HG03439 (cell line): ENCODE measurements around the gene MAT1A.
"Not testable (repeated sequence)": the region's sequence is repeated elsewhere in the genome, so short reads cannot be mapped to it uniquely, and the experiment has no call there.

Experiments
- ATAC-seq: cut with Tn5 transposase; IDR thresholded peaks from one replicate; pipeline ENCODE4 v1.9.1; 2021; ENCODE audit warnings: mild to moderate bottlenecking, moderate library complexity; ENCODE audit not compliant: unreplicated experiment

Gene MAT1A

GRCh38 chr10:80289451-80290287 is at the start of gene MAT1A:
Gene MAT1A (minus strand): TSS chr10:80289658. CDS start chr10:80289423, 235 bp downstream.
- no peak for ATAC-seq

DNA sequence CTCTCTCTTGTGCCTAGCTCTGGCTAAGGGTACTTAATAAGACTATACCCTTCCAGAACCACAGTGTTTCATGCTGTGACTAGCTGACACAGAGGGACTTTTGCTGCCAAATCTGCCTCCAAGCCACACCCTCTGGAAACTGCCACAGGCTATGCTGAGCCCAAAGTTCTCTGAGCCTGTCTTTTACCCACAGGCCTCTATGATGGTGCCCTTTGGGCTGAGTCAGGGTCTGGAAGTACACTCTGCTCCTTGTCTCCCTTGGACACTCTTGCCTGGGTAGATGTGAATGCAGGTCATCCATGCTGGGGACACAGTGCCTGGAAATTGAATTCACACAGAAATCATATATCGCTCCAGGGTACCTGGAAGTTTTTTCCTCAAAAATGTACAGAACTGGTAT is 44.5 kb upstream of the MAT1A start:
- ATAC-seq: no peak

DNA sequence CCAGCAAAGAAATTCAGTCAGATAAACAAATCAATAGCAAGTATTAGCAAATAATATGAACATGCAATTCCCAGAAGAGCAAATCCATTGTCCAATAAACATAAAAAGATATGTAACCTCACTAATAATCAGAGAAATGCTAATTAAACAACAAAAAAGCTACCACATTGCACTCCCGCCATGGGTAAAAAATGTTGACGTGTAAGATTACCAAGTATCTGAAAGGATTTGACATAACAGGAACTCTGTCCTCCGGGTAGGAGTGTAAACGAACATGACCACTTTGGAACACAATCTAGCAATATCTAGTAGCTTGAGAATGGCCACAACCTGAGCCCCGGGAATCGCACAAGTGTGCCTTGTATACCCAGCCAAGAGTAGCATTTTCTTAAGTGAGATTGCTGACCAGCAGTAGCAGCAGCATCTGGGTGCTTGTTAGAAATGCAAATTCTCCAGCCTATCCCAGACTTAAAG is 35.5 kb upstream of the MAT1A start:
- ATAC-seq: no peak

GRCh38 chr10:80324086-80324485 is 34.6 kb upstream of the MAT1A start:
- ATAC-seq: no peak

GRCh38 chr10:80323311-80323710 is 33.9 kb upstream of the MAT1A start:
- ATAC-seq: no peak

DNA sequence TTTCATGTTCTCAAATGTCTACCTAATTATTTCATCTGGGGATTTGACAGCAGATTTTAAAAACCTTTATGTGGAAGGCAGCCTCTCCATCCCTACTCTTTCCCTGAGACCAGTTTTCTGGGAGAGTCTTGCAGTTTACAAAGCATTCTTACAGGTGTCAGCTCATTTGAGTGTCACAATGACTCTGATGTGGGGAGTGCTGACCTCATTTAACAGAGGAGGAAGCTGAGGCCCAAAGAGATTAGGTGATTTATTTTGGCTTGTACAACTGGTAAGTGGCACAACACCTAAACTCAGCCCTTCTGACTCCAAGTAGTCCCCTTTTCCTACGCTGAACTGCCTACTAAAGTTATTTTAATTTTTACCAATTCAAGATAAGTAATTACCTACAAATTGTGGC is 33.3 kb upstream of the MAT1A start:
- no peak for ATAC-seq

GRCh38 chr10:80322158-80322557 is 32.7 kb upstream of the MAT1A start:
- no peak for ATAC-seq

DNA sequence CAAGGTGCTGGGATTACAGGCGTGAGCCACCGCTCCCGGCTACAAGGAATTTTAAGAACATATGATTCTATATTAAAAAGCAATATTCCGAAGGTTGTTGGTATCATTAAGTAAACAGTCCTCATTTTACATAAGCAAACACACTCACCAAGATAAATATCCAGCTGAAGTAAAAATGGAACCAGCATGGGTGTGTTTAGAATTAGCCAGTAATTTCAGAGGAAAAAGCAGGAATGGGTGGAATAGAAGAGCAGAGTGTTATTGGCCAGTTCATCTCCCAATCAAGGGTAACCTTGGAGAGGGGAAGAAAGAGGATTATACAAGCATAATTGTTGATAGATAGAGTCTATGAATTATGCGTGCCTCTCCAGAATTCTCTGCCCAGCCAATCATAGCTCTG is 31.7 kb upstream of the MAT1A start:
- no peak for ATAC-seq

DNA sequence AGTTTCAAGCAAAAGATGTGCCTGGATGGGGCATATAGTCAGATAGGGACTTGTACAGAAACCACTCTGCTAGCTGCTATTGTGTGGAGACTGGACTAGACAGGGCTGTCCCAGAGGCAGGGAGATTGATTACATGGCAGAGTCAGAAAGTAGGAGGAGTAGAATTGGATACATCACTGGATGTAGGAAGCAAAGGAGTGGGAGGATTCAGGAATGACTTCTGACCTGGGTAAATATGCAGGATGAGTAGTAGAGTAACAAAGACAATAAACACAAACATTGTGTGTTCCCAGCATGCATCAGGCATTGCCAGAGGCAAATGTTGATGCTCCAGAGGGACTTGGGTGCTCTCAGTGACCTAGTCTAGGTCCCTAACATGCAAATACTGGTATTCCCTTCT is 30.9 kb upstream of the MAT1A start:
- no peak for ATAC-seq

DNA sequence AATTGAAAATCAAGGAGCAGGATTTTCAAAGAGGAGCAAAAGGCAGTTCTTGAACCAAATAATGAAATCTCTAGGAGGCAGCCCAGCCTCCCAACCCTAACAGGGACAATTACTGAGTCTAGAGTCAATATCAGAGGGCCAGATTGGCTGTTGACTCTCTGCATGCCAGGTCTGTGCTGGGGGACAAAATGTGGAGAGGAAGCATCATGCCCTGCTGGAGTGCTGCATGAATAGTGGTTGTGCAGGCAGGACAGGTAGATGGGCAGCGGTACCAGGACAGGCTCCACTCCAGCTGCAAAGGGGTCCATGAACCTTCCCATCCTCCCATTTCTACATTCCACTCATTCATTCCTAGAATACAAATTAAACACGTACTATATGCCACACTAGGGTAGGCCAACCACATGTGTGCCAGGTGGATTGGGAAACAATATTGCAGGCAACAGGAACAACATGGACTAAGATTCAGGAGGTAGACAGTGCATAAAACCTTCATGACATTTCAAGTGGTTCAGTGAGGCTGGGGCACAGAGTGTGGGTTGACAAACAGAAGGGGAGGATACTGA is 30.4 kb upstream of the MAT1A start:
- no peak for ATAC-seq

DNA sequence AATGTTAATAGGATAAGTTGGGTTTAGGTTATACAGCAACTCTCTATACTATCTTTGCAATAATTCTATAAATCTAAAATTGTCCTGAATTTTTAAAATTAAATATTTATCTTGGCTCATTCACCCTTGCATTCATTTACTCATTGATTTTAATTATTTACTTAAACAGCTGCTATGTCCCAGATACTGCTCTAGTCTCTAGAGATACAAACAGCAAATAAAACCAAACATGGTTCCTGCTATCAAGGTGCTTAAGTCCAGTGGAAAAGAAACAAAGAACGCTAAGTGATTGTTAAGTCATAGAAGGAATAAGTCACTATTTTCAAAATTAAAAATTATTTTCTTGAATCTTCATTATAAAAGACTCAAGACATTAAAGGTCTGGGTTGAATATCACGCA is 29.9 kb upstream of the MAT1A start:
- no peak for ATAC-seq

GRCh38 chr10:80318742-80319141 is 29.3 kb upstream of the MAT1A start:
- ATAC-seq: no peak

- ATAC-seq: no peak
These were observed 25.9 kb upstream of the MAT1A start for GRCh38 chr10:80315391-80315790.

- ATAC-seq: no peak
These were observed 24.1 kb upstream of the MAT1A start for GRCh38 chr10:80313523-80313922.

GRCh38 chr10:80305989-80306388 is 16.5 kb upstream of the MAT1A start:
- ATAC-seq: not testable (repeated sequence)

DNA sequence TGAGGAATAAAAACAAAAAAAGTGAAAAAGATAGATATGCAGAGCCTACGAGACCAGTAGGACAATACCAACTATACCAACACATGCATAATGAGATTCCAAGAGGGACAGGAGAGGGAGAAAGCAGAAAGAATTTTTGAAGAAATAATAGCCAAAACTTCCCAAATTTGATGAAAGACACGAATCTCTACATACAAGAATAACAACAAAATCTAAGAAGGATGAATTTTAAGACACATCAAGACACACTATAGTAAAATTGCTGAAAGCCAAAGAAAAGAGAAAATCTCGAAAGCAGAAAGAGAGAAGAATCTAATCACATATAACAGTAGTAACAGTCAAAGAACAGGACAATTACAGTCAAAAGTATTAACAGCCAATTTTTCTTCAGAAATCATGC is 7.5 kb upstream of the MAT1A start:
- no peak for ATAC-seq

GRCh38 chr10:80292607-80293239 is 3.3 kb upstream of the MAT1A start:
- ATAC-seq: no peak

- no peak for ATAC-seq
These were observed 1.2 kb upstream of the MAT1A start for GRCh38 chr10:80290474-80291220.

- no peak for ATAC-seq
These were observed 609 bp downstream of the MAT1A start for GRCh38 chr10:80288849-80289248.

GRCh38 chr10:80284522-80284921 is 4.9 kb downstream of the MAT1A start:
- no peak for ATAC-seq

DNA sequence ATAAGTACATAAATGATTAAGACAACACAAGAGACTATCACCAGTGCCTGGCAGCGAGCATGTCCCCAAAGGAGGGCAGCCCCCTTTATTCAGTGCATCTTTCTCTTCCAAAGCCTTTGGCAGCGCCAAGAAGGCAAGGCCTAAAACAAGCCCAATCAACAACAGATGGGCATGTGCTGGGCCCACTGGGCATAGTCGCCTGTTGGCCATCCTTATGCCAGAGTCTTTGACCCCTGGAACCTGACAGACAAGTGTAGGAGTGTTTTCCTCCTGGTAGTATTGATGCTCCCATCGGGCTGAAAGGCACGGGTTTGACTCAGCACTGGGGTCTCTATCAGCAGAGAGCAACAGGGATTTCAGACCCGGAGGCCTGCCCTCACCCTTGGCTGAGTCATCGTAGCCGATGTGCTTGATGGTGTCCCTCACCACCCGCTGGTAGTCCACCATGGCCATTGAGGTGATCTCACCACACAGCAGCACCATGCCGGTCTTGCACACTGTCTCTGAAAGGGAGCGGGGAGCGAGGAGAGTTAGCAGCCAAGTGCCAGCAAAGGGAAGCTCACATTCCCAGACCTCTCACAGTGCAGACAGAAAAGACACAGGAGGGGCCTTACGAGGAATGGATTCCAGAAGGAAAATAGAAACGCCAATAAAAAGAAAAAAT is 5.8 kb downstream of the MAT1A start:
- no peak for ATAC-seq
